Fibroblast of skin of left quadriceps (primary cell): ENCODE results near the gene PPP4R2.

Experiments used
- DNase-seq, 2 experiments: peaks; one replicate each; pipeline ENCODE4 v3.0.0-alpha.2; 2013; ENCODE audit warnings: low read depth in 2 of 2

Gene PPP4R2

DNA sequence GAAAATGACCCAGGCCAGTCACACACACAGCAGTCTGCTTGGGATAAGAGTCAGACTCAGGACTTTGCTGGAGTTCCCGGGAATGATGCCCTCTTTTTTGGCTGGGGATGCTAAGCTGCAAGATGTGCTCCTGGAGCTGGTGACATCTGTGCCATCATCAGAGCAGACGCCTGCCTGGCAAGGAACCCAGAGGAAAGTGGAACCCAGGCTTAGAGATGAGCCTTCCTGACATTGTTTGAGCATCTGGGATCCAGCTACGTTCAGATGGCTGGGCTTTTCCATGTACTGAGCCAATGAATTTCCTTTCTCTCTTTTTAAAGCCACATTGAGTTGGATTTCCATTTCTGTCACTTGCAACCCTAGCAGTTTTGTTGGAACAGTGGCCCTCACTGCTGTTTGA is 118.1 kb downstream of the PPP4R2 start:
- DNase-seq, result no peak

DNA sequence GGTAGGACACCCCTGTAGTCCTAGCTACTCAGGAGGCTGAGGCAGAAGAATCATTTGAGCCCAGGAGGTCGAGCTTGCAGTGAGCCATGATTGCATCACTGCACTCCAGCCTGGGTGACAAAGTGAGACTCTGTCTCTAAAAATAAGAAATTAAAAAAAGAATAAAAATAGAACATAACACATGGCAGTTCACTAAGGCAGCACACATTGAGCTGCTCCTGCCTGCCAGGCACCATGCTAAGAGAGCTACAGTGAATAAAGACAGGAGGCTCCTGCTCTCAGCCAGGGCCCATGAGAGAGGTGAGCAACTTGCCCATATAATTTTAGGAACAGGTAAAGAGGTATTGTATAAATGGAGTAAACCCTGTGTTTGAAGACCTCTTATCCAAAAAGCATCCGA is 119.2 kb downstream of the PPP4R2 start:
- DNase-seq, result no peak
